ENCODE measurements around the gene CENPP.

Gene CENPP

DNA sequence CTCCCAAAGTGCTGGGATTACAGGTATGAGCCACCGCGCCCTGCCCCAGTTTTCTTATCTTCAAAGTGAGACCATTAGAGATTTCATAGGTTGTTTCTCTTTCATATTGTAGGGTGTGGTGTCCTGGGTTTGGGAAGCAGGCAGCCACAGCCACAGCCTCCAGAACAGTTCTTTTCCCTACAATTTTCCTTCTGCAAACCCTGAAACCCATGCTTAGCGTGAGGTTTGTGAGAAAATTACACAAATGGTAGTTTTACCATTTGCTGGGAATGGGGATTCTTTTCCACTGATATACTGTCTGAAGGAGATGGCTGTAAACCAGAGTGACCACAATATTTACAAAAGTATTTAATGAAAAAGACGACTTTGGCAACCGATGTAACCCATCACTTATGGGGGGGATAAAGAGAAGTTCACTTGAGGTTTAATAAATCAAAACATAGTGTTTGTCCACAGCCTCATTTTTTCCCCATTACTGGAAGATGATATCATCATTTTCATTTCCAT lies 236.8 kb downstream of the CENPP start:
- no peaks in the 10 kb centered on the region for H3K9me3 ChIP-seq (replicated peaks; ENCODE audit: insufficient read depth, low read length)

DNA sequence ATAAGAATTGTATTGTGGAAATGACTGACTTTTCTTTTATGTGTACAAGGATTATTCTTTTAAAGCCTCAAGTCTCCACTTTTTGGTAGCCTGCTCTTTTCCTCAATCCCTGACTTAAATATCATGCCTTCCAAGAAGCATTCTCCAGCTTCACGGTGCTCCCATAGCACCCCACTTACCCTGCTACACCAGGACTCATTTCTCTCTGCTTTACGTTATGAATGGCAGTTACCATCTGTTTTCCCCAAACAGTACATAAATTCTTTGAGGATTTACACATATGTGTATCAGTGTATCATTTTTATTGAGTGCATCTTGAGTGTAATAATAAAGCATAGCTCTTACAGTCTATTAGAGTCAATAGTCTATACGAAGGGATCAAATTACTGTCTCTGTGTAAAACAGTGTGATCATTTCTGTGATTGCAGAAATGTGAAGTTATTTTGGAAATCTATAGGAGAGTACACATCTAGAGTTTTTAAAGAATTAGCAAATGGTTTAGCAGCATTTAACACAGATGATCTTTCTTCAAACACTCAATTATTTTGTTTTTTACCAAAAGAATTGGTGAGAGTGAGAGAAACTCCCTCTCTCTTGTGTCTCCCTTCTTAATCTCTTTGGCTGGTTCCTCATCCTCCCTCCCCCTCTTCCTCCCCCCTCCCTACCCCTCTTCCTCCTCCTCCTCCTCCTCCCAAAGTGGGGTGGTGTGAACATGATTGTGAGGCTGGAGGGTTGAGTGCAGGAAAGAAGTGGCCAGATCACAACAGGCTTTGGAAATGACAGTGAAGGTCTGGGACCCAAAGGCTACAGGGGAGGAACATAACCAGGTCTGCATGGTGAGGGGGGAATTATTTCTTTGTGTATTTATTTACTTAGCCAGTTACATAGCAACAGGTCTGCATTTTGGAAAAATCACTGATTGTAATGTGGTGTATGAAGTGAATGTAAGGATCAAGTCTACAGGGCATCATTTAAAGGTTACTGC lies 237.7 kb downstream of the CENPP start:
- Histone ChIP-seq H3K9me2 (replicated peaks; ENCODE audit: insufficient read depth, low read length) (no peaks in the 10 kb centered on the region), H2AFZ (ENCODE audit: low read length) (no peak overlapping the region), H4K20me1 (ENCODE audit: insufficient read depth, low read length) (no peaks in the 10 kb centered on the region), H3K36me3 (replicated peaks; ENCODE audit: insufficient read depth, low read length) (no peaks in the 10 kb centered on the region), H3K9ac (ENCODE audit: low read length) (no peak overlapping the region), H3F3A (ENCODE audit: insufficient read depth, low read length) (peaks cover 6% of the 10 kb centered on the region; the same call in 1 of the 2 replicates), H3K27ac (ENCODE audit: low read length) (no peak overlapping the region), H3K4me3 (ENCODE audit: low read length) (no peak overlapping the region), H3K4me1 (ENCODE audit: low read length) (no peaks in the 10 kb centered on the region), H3K27me3 (replicated peaks; ENCODE audit: insufficient read depth, low read length) (no peaks in the 10 kb centered on the region), H3K9me3 (replicated peaks; ENCODE audit: insufficient read depth, low read length) (no peaks in the 10 kb centered on the region), H3K79me2 (ENCODE audit: low read length) (no peaks in the 10 kb centered on the region), H3K4me2 (ENCODE audit: low read depth, low read length) (no peak overlapping the region)
- TF ChIP-seq EZH2 (optimal IDR thresholded peaks at IDR 0.05; ENCODE audit: low read depth, low read length) (no peak), EZH2phosphoT487 (IDR thresholded peaks at IDR 0.05; ENCODE audit: low read length) (no peak)
- DNase-seq = no peak

More for the DNA sequence above, 236.8 kb downstream of the CENPP start:
- Histone ChIP-seq H2AFZ (ENCODE audit: low read length) (no peak overlapping the region), H3K9ac (ENCODE audit: low read length) (no peak overlapping the region), H3K27ac (ENCODE audit: low read length) (no peak overlapping the region), H3K27me3 (replicated peaks; ENCODE audit: insufficient read depth, low read length) (no peaks in the 10 kb centered on the region), H3K4me2 (ENCODE audit: low read depth, low read length) (no peak overlapping the region), H3K4me3 (ENCODE audit: low read length) (no peak overlapping the region), H3K4me1 (ENCODE audit: low read length) (no peaks in the 10 kb centered on the region), H3K36me3 (replicated peaks; ENCODE audit: insufficient read depth, low read length) (no peaks in the 10 kb centered on the region), H3K9me2 (replicated peaks; ENCODE audit: insufficient read depth, low read length) (no peaks in the 10 kb centered on the region), H3K79me2 (ENCODE audit: low read length) (no peaks in the 10 kb centered on the region), H4K20me1 (ENCODE audit: insufficient read depth, low read length) (no peaks in the 10 kb centered on the region), H3F3A (ENCODE audit: insufficient read depth, low read length) (peaks cover 6% of the 10 kb centered on the region; the same call in 1 of the 2 replicates)
- TF ChIP-seq, protein P1, sequence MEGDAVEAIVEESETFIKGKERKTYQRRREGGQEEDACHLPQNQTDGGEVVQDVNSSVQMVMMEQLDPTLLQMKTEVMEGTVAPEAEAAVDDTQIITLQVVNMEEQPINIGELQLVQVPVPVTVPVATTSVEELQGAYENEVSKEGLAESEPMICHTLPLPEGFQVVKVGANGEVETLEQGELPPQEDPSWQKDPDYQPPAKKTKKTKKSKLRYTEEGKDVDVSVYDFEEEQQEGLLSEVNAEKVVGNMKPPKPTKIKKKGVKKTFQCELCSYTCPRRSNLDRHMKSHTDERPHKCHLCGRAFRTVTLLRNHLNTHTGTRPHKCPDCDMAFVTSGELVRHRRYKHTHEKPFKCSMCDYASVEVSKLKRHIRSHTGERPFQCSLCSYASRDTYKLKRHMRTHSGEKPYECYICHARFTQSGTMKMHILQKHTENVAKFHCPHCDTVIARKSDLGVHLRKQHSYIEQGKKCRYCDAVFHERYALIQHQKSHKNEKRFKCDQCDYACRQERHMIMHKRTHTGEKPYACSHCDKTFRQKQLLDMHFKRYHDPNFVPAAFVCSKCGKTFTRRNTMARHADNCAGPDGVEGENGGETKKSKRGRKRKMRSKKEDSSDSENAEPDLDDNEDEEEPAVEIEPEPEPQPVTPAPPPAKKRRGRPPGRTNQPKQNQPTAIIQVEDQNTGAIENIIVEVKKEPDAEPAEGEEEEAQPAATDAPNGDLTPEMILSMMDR (IDR thresholded peaks at IDR 0.05; ENCODE audit: low read length) = no peak
- no peak for TF ChIP-seq EZH2phosphoT487 (IDR thresholded peaks at IDR 0.05; ENCODE audit: low read length)
- TF ChIP-seq EZH2 (optimal IDR thresholded peaks at IDR 0.05; ENCODE audit: low read depth, low read length) = no peak
- DNase-seq = no peak

DNA sequence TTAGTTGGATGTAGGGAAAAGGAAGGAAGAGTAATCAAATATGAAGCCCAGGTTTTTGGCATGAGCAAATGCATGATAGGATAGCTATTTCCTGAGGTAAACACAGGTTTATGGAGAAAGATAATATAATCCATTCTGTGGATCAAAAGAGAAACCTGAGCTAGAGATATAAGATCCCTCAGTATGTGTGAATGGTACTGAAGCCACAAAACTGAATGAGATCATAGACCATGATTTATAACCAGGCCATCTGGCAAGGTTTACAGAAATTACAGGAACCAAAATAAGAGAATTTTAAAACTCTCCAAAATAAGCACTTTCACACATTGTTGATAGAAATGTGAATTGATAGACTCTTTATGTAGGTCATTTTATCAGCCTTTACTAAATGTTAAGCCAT lies 238.8 kb downstream of the CENPP start:
- Histone ChIP-seq H3K9me3 (replicated peaks; ENCODE audit: insufficient read depth, low read length) (no peaks in the 10 kb centered on the region), H2AFZ (ENCODE audit: low read length) (no peak overlapping the region), H3K27ac (ENCODE audit: low read length) (no peak overlapping the region), H3K4me2 (ENCODE audit: low read depth, low read length) (no peak overlapping the region), H3K9me2 (replicated peaks; ENCODE audit: insufficient read depth, low read length) (no peaks in the 10 kb centered on the region), H3K36me3 (replicated peaks; ENCODE audit: insufficient read depth, low read length) (no peaks in the 10 kb centered on the region), H3K27me3 (replicated peaks; ENCODE audit: insufficient read depth, low read length) (no peaks in the 10 kb centered on the region), H3K4me3 (ENCODE audit: low read length) (no peak overlapping the region), H4K20me1 (ENCODE audit: insufficient read depth, low read length) (no peaks in the 10 kb centered on the region), H3K9ac (ENCODE audit: low read length) (no peak overlapping the region), H3K79me2 (ENCODE audit: low read length) (no peaks in the 10 kb centered on the region), H3F3A (ENCODE audit: insufficient read depth, low read length) (peaks cover 6% of the 10 kb centered on the region; the same call in 1 of the 2 replicates), H3K4me1 (ENCODE audit: low read length) (no peaks in the 10 kb centered on the region)
- DNase-seq = no peak
- TF ChIP-seq EZH2 (optimal IDR thresholded peaks at IDR 0.05; ENCODE audit: low read depth, low read length) (no peak), EZH2phosphoT487 (IDR thresholded peaks at IDR 0.05; ENCODE audit: low read length) (no peak)
- TF ChIP-seq, protein P1 (IDR thresholded peaks at IDR 0.05; ENCODE audit: low read length) = no peak

Measured in MM.1S (cell line).